Stimulated activated CD8-positive, alpha-beta memory T cell treated with anti-CD3 and anti-CD28 coated beads, Interleukin-7, amount 100 ng/mL, for 1 hour (primary cell): ENCODE measurements around the gene CDC45.

Source experiments
- DNase-seq, 2 donors: peaks; one replicate each; pipeline ENCODE4 v3.0.0-alpha.2; 2020; ENCODE audit warnings: low read depth in 2 of 2

CDC45 gene

DNA sequence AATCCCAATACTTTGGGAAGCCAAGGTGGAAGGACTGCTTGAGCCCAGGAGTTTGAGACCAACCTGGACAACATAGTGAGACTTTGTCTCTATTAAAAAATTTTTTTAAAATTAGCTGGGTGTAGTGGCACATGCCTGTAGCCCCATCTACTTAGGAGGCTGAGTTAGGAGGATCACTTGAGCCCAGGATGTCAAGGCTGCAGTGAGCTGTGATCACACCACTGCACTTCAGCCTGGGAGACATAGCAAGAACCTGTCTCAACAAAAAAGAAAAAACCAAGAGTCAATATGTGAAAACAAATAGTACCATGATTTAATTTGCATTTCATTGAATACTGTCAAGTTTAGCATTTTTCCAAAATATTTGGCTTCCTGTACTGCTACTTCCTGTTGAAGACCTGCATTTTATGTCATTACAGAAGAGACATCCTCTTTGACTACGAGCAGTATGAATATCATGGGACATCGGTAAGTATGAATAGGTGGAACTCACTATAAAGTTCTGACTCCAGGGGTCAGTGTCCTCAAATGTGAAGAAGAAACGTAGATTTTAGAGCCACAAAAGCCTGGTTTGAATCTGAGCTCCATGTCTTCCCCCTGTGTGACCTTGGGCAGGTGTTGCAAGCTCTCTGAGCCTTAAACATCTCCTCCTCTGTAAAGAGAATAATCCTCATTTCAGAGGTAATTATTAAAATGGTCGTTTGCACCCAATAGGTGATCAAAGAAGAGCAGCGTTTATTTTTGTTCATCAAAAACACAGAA, 16.0 kb downstream of the CDC45 start:
- DNase-seq = no peak

DNA sequence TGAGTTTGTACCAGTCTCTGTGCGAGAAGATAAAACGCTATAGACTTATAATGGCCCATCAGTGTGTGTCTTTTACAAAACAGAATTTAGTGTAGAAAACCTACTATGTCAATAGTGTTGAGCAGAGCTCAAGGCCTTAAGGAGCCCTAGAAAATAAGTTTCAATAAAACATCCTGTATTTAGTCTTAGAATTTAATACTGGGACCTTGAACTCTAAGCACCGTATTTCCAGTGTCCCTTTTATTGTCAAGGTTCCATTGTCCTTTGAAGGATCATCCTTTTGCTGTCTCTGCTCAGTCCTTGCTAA, 16.6 kb downstream of the CDC45 start:
- DNase-seq = no peak

DNA sequence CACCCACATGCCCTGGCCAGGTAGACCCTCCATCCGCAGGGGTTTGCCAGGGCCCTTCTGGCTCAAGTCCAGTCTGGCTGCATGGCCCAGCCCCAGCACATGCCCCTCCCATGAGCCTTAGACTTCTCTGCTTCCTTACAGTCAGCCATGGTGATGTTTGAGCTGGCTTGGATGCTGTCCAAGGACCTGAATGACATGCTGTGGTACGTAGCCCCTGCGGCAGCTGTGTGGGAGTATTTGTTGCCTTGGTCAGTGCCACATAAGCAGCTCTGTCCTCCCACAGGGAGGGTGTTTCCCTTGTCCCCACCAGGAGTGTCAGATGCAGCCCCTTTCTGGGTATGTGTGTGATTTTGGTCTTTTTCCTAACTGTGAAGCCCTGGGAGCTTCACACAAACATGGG, 17.5 kb downstream of the CDC45 start:
- no peak for DNase-seq

DNA sequence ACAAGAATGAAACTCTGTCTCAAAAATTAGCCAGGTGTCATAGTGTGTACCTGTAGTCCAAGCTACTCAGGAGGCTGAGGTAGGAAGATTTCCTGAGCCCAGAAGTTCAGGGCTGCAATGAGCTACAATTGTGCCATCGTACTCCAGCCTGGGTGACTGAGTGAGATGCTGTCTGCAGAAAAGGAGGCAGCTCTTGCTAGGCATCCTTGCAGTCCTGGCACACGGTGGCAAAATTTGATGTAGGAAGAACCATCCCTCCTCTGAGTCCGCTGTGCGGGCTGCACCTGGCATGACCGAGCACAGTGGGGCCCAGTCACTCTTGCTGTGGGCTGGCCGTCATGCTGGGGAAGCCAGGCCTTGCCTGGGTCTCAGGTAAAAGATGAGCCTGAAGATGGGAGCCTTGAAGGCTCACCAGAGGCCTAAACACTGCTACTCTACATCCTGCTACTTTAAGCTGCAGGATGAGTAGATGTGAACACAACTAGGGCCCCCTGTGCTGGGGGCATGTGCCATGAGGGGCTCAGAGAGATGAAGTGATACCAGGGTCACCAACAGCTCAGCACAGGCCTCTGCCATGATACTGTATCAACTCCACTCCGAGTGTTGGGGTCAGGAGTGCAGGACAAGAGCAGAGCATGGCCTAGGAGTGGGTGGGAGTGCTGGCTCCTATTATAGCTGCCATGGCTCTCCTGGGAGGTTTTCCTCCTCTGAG, 18.6 kb downstream of the CDC45 start:
- DNase-seq = no peak

DNA sequence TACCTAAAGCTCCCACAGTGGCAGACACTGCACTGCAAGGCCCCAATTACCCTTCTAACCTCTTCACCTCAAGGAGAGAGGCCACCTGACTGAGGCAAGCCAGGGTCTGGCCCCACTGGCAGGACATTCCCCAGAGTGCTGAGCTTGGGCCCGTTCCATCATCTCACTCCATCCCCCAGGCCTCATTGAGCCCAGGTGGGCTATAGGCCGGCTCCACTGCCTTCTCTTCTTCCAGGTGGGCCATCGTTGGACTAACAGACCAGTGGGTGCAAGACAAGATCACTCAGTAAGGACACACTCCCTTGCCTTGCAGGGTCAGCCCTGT, 19.1 kb downstream of the CDC45 start:
- no peak for DNase-seq

DNA sequence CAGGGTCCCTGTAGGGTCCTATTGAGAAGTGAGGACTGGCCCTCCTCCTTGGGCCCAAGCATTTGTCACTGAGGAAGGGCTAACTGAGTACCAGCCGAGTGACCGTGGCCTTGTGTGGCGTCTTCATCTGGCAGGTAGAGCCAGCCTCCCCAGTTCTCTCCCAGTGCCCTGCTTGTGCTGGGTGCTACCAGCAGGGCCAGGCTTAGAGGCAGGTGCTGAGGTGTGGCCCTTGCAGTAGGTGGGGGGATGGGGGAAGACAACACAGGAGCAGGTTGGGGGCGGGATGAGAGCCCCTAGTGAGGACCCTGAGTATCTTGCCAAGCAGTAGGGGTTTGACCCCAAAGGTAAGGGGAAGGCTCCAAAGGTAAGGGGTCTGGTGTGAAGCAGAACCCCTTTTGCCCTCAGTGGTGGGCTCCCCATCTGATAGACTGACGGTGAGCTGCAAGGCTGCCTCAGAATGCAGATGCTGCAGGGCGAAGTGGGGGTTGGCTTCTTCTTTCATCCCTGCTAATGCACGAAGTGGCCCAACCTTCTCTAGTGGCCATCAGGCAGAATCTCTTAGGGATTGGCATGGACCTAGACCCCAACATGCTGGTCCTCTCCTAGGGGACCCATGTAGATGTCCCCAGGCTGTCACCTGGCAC, 19.6 kb downstream of the CDC45 start:
- no peak for DNase-seq

DNA sequence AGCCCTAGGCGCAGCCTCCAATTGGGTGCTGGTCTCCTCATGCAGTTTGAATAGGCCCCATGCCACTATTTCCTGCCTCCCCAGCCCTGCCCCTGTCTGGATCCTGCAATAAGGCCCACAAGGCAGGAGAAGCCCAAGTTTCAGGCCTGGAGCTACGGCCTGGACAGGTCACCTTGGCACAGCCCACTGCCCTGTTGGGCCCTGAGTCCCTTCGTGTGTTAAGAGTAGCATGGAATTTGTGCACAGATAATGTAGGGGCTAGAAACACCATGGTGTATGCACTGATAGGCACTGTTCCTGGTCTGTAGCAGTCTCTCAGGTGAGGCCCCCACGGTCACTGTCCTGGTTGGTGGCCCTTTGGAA, 20.1 kb downstream of the CDC45 start:
- no peak for DNase-seq

DNA sequence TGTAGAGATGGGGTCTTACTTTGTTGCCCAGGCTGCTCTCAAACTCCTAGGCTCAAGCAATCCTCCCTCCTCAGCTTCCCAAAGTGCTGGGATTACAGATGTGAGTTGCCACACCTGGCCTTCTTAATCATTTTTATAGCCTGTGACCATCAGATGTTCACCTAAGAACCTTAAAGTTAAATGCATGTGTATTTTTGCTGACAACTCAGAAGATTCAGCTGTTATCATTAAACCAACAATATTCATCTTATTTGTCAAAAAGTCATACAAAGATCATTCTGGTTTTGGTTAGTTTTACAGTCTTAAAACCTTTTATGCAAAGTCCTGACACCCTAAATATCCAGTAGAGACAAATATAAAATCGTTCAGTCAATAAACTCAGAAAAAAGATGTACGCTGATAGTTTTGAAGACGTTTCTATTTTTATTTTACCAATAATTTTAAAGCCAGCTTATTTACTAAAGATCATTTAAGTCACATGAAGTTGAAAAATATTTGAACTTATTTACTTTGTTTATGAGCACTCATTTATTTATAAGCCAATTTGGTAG, 22.3 kb downstream of the CDC45 start:
- no peak for DNase-seq

DNA sequence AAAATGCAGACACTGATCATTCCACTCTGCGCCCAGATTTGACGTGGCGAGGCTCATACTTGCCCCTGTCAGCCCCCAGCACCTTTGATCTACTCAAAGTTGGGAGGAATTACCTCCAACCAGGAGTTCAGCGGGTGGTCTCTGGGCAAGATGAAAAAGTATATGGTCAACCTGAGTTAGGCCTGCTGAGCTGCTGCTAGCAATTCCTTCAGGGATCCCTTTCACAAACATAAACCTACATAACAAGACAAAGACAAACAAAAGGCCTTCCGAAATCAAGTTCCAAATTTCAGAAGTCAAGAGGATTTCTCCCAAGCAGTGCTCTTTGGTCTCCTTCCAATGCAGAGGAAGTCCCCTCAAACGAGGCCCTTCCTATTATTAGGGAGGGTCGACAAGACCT, 23.6 kb downstream of the CDC45 start:
- DNase-seq = no peak

DNA sequence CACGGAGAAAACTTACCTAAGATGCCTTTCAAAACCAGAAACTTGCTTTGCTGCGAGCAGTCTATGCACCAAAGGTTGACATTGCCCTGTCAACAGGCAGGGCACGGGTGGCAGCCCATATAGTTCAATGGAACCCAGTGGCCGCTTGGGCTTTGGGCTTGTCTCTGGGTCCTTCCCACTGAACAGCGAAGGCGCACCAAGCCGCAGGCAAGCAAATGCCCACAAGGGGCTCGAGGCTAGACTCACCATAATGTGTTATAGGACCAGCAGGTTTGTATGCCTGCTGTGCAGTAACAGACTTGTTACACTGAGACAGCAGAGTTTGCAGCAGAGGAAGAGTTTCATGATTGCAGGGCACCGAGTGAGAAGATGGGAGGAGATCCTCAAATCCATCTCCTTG, 24.1 kb downstream of the CDC45 start:
- no peak for DNase-seq

DNA sequence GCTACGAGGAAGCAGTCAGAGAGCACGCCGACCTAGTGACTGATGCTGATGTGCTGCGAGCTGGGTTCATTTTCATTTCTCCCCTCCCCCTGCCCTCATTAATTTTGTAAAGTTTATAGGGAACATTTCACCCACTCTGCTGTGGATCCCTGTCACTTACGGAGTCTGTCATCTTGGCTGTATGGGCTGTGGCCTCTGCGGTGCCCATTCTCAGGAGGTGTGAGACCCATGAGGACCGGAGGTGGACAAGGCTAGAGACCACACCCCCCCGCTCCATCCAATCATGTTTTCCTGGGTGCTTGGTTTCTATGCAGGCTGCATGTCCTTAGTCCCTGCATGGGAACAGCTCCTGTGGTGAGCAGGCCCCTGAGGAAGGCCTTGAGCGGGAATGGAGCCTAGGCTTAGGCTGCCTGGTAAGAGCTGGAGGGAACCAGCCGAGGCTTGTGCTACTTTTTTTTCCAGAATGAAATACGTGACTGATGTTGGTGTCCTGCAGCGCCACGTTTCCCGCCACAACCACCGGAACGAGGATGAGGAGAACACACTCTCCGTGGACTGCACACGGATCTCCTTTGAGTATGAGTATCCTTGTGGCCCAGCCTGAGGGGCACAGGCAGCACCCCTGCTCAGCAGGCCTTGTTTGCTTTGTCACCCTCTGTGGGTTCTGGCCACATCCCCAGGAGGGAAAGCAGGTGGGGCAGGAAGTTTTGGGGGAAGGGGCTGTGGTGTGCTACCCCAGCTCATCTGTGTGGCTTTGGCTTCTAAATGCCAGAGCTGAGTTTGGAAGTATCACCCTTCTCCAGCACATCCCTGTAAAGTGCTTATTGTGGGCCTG, 25.4 kb downstream of the CDC45 start:
- no peak for DNase-seq

DNA sequence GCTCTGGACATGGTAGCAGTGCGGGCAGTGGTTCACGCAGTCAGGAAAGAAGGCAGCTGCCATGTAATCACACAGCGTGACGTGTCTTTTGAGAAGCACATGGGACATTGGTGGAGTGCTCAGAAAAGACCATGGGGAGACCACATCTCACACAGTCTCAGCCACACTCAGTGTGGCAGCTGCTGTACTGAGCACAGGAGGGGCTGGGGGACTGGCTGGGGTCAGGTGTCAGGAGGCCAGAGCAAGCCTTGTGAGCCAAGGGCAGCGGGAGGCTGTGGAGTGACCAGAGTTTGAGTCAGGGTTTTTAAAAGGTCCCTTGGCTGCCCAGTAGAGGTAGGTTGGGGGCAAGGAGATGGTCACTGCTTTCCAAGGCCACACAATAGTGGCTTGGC, 26.0 kb downstream of the CDC45 start:
- no peak for DNase-seq

DNA sequence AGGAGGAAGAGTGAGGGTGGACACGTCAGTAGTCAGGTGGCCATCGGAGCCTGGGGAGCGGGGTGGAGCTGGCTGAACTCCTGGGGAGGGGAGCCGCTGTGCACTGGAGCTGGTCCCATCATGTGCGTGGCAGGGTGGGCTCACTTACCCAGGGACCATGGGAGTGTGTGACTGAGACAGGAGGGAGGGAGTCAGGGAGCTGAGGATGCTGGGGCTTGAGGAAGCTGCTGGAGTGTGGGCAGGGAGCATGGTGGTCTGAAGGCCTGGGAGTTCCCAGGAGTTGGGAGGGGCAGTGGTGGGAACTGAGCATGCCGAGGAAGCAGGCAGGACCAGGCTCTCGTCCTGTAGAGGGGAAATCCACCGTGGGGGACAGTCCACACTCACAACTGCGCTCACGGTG, 26.5 kb downstream of the CDC45 start:
- no peak for DNase-seq

DNA sequence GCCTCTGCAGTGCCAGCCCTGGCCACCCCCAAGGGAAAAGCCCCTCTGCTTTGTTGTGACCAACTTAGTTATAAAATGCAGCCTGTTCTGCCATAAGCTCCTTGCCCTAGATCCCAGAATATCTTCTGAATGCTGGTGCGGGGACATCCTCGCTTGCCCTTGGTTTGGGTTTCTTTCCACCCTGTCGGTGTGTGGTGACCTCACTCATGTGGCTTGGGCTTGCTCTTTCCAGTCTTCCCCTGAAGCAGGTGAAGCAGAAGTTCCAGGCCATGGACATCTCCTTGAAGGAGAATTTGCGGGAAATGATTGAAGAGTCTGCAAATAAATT, 27.8 kb downstream of the CDC45 start:
- DNase-seq = no peak

DNA sequence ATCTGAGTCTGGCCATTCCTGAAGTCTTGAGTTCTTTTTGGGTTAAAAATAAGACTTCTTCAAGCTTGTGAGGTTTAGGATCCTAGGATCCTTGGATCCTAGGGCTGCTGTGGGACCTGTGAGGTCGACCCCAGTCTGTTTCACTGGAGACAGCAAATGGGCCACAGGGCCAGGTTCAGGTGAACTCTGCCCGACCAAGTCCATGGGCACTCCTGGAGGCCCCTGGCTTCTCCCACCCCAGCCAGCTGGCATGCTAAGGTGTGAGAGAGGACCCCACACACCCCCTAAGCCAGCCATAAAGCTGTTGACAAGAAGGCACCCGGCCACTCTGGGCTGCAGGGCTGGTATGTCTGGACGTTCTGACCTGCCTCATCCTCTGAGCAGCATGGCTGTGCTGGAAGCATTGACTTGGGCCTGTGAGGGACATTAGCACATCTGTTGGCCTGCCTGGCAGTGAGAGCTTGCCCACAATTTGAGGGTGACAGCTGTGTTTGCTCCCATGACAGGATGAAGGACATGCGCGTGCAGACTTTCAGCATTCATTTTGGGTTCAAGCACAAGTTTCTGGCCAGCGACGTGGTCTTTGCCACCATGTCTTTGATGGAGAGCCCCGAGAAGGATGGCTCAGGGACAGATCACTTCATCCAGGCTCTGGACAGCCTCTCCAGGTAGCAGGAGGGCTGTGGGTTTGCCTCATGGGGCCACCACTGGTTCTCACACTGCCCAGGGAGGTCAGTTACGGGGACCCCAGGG, 28.5 kb downstream of the CDC45 start:
- DNase-seq = no peak

DNA sequence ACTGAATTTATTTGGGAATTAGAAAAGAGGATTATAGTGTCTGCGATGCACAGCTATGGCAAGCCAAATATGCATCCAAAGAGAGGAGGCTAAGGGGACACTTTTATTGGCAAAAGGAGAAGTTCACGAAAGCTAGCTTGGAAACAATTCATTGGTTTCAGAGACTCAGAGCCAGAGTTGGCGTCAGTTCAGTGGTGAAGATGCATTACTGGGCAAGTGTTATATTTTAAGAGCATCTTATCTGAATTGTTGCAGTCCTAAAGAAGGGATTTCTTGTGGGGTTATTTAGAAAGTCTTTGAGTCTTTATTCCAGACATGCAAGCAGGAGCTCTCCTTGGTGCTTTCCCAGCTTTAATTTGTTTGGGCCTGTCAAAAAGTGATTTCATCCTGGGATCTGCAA, 29.5 kb downstream of the CDC45 start:
- DNase-seq = no peak

DNA sequence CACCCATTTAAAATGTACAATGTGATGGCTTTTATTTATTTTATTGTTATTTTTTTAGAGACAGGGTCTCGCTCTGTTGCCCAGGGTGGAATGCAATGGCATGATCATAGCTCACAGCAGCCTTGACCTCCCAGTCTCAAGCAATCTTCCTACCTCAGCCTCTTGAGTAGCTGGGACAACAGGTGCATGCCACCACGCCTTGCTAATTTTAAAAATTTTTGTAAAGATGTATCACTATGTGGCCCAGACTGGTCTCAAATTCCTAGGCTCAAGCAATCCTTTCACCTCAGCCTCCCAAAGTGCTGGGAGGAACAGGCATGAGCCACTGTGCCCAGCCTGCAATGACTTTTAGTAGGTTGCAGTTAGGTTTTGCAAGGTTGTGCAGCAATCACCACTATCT, 30.2 kb downstream of the CDC45 start:
- DNase-seq = no peak

DNA sequence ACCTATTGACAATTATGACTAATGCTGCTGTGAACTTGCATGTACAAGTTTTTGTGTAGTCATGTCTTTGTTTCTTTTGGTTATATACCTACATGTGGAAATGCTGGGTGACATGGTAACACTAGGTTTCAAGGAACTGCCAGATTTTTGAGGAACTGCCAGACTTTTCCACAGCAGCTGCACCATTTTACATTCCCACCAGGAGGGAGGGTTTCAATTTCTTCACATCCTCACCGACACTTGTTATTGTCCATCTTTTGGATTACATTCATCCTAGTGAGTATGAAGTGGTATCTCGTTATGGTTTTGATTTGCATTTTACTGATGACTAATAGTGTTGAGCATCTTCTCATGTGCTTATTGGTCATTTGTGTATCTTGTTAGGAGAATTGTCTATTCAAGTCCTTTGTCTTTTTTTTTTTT, 31.2 kb downstream of the CDC45 start:
- DNase-seq = no peak

DNA sequence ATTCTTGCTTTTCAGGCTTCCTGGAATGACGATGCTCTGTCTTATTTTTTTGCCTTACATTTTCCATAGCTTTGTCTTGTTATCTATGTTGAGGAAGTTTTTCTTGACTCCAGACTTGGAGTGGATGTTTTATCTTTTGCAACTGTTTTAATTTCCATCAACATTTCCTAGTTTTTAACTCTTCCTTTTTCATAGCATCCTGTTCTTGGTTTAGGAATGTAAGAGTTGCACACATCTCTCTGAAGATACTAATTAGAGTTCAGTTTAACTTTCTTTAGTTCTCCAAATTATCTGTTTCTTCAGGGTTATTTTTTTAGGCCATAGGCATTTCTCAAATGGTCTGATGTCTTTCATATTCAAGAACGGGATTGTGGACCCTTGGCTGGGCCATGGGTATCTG, 34.1 kb downstream of the CDC45 start:
- DNase-seq = no peak

DNA sequence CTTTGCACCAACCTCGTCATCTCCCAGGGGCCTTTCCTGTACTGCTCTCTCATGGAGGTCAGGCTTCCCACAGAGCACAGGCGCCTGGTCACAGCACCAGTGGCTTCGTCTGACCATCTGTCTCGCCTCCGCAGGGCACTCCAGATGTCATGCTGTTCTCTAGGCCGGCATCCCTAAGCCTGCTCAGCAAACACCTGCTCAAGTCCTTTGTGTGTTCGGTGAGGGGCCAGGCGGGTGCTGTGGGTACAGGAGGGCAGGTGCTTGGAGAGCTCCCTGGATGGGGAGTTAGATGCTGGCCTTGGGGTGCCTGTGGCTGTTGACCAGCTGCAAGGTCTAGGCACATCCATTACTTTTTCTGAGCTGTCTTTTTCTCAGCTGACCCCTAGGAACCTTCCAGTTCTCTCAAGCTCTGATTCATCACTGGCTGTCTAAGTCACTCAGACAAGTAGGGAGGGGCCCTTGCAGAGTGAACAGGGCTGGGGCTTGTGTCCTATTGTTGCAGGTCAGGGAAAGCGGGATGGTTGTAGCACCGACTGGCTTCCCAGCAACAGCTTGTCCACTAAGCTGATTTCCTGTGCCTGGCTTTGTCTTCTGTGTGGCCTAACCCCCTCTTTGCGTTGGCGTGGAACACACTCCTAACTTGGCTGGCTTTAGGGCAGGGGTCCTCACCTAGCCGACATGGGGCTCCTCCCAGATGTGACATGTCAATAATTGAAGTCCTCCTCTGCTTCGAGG, 35.3 kb downstream of the CDC45 start:
- DNase-seq = no peak
